Measurements from ENCODE around the gene EIF3B.

DNA sequence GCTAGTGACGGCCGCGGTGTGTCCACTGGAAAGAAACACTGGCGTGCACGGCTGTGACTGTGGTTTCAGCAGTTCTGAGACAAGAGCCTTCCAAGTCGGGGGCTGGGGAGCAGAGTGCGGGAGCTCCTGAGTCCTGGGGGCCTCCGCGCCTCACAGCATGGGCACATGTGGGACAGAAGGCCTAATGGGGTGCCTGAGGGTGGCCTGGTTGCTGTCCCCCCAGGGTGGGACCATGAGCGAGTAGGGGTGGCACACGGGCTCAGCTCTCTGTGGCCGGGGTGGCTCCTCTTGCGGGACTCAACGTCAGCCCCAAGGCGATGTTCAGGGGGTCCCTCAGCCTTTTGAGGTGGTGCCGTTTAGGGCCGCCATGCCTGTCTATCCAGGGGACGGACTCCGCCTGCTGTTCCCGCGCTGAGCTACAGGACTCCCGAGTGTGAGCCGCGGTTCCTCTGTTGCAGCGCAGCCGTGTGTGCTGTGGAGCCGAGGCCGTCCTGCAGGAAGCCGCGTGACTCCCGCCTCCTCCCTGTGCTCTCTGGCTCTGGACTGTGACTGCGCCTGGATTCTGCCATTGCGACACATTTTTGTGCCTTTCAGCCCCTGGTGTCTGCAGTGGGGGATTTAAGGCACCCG, 25.3 kb downstream of the EIF3B start:
- no peak for TF ChIP-seq GABPA (IDR thresholded peaks at IDR 0.05 in 1 of 2, conservative IDR thresholded peaks at IDR 0.05 in 1 of 2)
- TF ChIP-seq, protein P1, sequence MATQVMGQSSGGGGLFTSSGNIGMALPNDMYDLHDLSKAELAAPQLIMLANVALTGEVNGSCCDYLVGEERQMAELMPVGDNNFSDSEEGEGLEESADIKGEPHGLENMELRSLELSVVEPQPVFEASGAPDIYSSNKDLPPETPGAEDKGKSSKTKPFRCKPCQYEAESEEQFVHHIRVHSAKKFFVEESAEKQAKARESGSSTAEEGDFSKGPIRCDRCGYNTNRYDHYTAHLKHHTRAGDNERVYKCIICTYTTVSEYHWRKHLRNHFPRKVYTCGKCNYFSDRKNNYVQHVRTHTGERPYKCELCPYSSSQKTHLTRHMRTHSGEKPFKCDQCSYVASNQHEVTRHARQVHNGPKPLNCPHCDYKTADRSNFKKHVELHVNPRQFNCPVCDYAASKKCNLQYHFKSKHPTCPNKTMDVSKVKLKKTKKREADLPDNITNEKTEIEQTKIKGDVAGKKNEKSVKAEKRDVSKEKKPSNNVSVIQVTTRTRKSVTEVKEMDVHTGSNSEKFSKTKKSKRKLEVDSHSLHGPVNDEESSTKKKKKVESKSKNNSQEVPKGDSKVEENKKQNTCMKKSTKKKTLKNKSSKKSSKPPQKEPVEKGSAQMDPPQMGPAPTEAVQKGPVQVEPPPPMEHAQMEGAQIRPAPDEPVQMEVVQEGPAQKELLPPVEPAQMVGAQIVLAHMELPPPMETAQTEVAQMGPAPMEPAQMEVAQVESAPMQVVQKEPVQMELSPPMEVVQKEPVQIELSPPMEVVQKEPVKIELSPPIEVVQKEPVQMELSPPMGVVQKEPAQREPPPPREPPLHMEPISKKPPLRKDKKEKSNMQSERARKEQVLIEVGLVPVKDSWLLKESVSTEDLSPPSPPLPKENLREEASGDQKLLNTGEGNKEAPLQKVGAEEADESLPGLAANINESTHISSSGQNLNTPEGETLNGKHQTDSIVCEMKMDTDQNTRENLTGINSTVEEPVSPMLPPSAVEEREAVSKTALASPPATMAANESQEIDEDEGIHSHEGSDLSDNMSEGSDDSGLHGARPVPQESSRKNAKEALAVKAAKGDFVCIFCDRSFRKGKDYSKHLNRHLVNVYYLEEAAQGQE (IDR thresholded peaks at IDR 0.05) = no peak
- TF ChIP-seq EGR1 (IDR thresholded peaks at IDR 0.05; ENCODE audit: low read depth in 2 of 2) = no peak
- TF ChIP-seq YY1 (IDR thresholded peaks at IDR 0.05) = no peak
- TF ChIP-seq, protein P2, sequence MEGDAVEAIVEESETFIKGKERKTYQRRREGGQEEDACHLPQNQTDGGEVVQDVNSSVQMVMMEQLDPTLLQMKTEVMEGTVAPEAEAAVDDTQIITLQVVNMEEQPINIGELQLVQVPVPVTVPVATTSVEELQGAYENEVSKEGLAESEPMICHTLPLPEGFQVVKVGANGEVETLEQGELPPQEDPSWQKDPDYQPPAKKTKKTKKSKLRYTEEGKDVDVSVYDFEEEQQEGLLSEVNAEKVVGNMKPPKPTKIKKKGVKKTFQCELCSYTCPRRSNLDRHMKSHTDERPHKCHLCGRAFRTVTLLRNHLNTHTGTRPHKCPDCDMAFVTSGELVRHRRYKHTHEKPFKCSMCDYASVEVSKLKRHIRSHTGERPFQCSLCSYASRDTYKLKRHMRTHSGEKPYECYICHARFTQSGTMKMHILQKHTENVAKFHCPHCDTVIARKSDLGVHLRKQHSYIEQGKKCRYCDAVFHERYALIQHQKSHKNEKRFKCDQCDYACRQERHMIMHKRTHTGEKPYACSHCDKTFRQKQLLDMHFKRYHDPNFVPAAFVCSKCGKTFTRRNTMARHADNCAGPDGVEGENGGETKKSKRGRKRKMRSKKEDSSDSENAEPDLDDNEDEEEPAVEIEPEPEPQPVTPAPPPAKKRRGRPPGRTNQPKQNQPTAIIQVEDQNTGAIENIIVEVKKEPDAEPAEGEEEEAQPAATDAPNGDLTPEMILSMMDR (IDR thresholded peaks at IDR 0.05; ENCODE audit: low read depth, low read length, missing input control) = no peak
- TF ChIP-seq, protein P3, sequence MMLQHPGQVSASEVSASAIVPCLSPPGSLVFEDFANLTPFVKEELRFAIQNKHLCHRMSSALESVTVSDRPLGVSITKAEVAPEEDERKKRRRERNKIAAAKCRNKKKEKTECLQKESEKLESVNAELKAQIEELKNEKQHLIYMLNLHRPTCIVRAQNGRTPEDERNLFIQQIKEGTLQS (IDR thresholded peaks at IDR 0.05) = no peak
- no peak for TF ChIP-seq JUND (IDR thresholded peaks at IDR 0.05)
- TF ChIP-seq, protein P4, sequence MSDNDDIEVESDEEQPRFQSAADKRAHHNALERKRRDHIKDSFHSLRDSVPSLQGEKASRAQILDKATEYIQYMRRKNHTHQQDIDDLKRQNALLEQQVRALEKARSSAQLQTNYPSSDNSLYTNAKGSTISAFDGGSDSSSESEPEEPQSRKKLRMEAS (IDR thresholded peaks at IDR 0.05) = no peak
- no peak for TF ChIP-seq TAF1 (conservative IDR thresholded peaks at IDR 0.05)
- TF ChIP-seq, protein P5, sequence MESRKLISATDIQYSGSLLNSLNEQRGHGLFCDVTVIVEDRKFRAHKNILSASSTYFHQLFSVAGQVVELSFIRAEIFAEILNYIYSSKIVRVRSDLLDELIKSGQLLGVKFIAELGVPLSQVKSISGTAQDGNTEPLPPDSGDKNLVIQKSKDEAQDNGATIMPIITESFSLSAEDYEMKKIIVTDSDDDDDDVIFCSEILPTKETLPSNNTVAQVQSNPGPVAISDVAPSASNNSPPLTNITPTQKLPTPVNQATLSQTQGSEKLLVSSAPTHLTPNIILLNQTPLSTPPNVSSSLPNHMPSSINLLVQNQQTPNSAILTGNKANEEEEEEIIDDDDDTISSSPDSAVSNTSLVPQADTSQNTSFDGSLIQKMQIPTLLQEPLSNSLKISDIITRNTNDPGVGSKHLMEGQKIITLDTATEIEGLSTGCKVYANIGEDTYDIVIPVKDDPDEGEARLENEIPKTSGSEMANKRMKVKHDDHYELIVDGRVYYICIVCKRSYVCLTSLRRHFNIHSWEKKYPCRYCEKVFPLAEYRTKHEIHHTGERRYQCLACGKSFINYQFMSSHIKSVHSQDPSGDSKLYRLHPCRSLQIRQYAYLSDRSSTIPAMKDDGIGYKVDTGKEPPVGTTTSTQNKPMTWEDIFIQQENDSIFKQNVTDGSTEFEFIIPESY (IDR thresholded peaks at IDR 0.05) = no peak
- no peak for TF ChIP-seq RAD21 (IDR thresholded peaks at IDR 0.05)

Data from liver (tissue), 3 donors.